PC-3 (cell line): Measurements from ENCODE around the gene TSFM. TPM values are rescaled to one million over a fixed set of nuclear protein-coding genes. Genes with fewer than 3 reads are reported as not detected.
A peak's percentile ranks its signal among the peaks of the same experiment; 100 is the strongest.

ENCODE experiments used
- ATAC-seq: fragments of 200-7000 bp; cut with Tn5 transposase; 2 replicates; pipeline ENCODE4 v1.9.1; 2020; ENCODE audit warnings: mild to moderate bottlenecking, moderate library complexity
- BruUV-seq: library from RNA; stranded (reverse); fragments of 400-500 nt; replicated peaks from 2 replicates; lab custom pipeline; 2021; lab: Mats Ljungman, UMichigan
- CTCF ChIA-PET: fragments of 300-600 bp; sonication (Branson Sonifier 250); formaldehyde crosslinking; loops from one replicate; lab custom pipeline; 2022; ENCODE audit warnings: antibody characterized with exemption; lab: Charles Lee
- POLR2A ChIA-PET: fragments of 300-600 bp; sonication (Branson Sonifier 250); formaldehyde crosslinking; loops from one replicate; lab custom pipeline; 2022; ENCODE audit warnings: antibody characterized with exemption; ENCODE audit not compliant: unreplicated experiment; lab: Charles Lee
- DNase-seq: peaks from one replicate; pipeline ENCODE4 v3.0.0-alpha.2; 2015
- H2AFZ ChIP-seq: fragments of 300-600 bp; sonication (generic); 2 replicates; pipeline ENCODE4 v1.6.0; 2016; ENCODE audit warnings: antibody characterized with exemption, low read length
- H3F3A ChIP-seq: fragments of 300-600 bp; sonication (generic); one replicate; pipeline ENCODE4 v1.6.0; 2017; ENCODE audit warnings: antibody characterized with exemption, low read length, control low read depth, mild to moderate bottlenecking; ENCODE audit not compliant: unreplicated experiment
- H3K27ac ChIP-seq: fragments of 300-600 bp; sonication (generic); 2 replicates; pipeline ENCODE4 v1.5.1; 2016; ENCODE audit warnings: mild to moderate bottlenecking, low read length
- H3K27me3 ChIP-seq: fragments of 300-600 bp; sonication (generic); 2 replicates; pipeline ENCODE4 v1.6.1; 2016; ENCODE audit warnings: low read length, mixed read lengths
- H3K36me3 ChIP-seq: fragments of 300-600 bp; sonication (generic); 2 replicates; pipeline ENCODE4 v1.6.1; 2016; ENCODE audit warnings: low read depth, mixed run types, low read length, mixed read lengths
- H3K4me1 ChIP-seq: fragments of 300-600 bp; sonication (generic); 2 replicates; pipeline ENCODE4 v1.5.1; 2016; ENCODE audit warnings: low read length; ENCODE audit not compliant: insufficient read depth
- H3K4me2 ChIP-seq: fragments of 300-600 bp; sonication (generic); 2 replicates; pipeline ENCODE4 v1.6.0; 2016; ENCODE audit warnings: low read length
- H3K4me3 ChIP-seq: fragments of 300-600 bp; sonication (generic); 2 replicates; pipeline ENCODE4 v1.5.1; 2016; ENCODE audit warnings: mild to moderate bottlenecking, low read length, mixed read lengths
- H3K79me2 ChIP-seq: fragments of 300-600 bp; sonication (generic); 2 replicates; pipeline ENCODE4 v1.6.1; 2017; ENCODE audit warnings: low read length, mixed read lengths
- H3K9ac ChIP-seq: fragments of 300-600 bp; sonication (generic); 2 replicates; pipeline ENCODE4 v1.6.0; 2016; ENCODE audit warnings: mild to moderate bottlenecking, low read length
- H3K9me2 ChIP-seq: fragments of 300-600 bp; sonication (generic); replicated peaks from 2 replicates; pipeline ENCODE4 v1.6.1; 2016; ENCODE audit warnings: mixed run types, low read length, mixed read lengths
- H3K9me3 ChIP-seq: fragments of 300-600 bp; sonication (generic); 2 replicates; pipeline ENCODE4 v1.6.1; 2016; ENCODE audit warnings: low read length, mixed read lengths
- H4K20me1 ChIP-seq: fragments of 300-600 bp; sonication (generic); 2 replicates; pipeline ENCODE4 v1.6.1; 2016; ENCODE audit warnings: low read length, mixed read lengths
- EZH2 ChIP-seq: fragments of 300-600 bp; sonication (generic); IDR thresholded peaks from one replicate; pipeline ENCODE4 v1.6.1; 2017; ENCODE audit warnings: antibody characterized with exemption, mild to moderate bottlenecking, low read length; ENCODE audit not compliant: unreplicated experiment
- EZH2phosphoT487 ChIP-seq: fragments of 300-600 bp; sonication (generic); IDR thresholded peaks from 2 replicates; pipeline ENCODE4 v1.6.1; 2018; ENCODE audit warnings: mild to moderate bottlenecking, antibody characterized with exemption, low read length, borderline replicate concordance
- intact Hi-C: fragments of 100-400 bp; cut with micrococcal nuclease; formaldehyde crosslinking; loops from 2 replicates; pipeline ENCODE4 v1.9.0; 2023
- total RNA-seq: library from RNA; depleted of rRNA; stranded (reverse); fragments of >200 nt; gene quantifications from 2 replicates; pipeline ENCODE4 v1.2.3, GENCODE V29; 2014
- TF ChIP-seq, protein P1 (sequence below): fragments of 300-600 bp; sonication (generic); conservative IDR thresholded peaks from 2 replicates; pipeline ENCODE4 v1.5.1; 2017; ENCODE audit warnings: antibody characterized with exemption, low read depth, mild to moderate bottlenecking, low read length

Gene TSFM
- total RNA-seq, 1 experiment from 2014 or later: 63.0 TPM

GRCh38 chr12:57836442-57837375, 54.1 kb downstream of the TSFM start:
- Histone ChIP-seq H3K79me2 (peaks cover 86% of the 10 kb centered on the region), H3K4me3 (no peak overlapping the region), H3K27ac (no peak overlapping the region), H3K9me3 (no peaks in the 10 kb centered on the region), H3K36me3 (no peaks in the 10 kb centered on the region), H3K9ac (no peak overlapping the region), H4K20me1 (peaks cover 48% of the 10 kb centered on the region; the same call in 1 of the 2 replicates), H3F3A (peaks cover 3% of the 10 kb centered on the region), H3K4me2 (no peak overlapping the region), H2AFZ (no peak overlapping the region), H3K9me2 (no peaks in the 10 kb centered on the region), H3K4me1 (peaks cover 17% of the 10 kb centered on the region; the same call in 1 of the 2 replicates), H3K27me3 (no peaks in the 10 kb centered on the region)
- BruUV-seq: no TSS peak
- ChIA-PET CTCF (interaction anchor here (0.9 kb wide), 1 partner anchor 57 kb away, joined by 3 read pairs; no protein-coding TSS in a partner anchor), POLR2A (no interaction called here)
- ATAC-seq (peak; percentile 31; the same call in 1 of the 2 replicates), DNase-seq (peak; percentile 25)
- TF ChIP-seq EZH2phosphoT487 (no peak), EZH2 (no peak)
- TF ChIP-seq, protein P1, sequence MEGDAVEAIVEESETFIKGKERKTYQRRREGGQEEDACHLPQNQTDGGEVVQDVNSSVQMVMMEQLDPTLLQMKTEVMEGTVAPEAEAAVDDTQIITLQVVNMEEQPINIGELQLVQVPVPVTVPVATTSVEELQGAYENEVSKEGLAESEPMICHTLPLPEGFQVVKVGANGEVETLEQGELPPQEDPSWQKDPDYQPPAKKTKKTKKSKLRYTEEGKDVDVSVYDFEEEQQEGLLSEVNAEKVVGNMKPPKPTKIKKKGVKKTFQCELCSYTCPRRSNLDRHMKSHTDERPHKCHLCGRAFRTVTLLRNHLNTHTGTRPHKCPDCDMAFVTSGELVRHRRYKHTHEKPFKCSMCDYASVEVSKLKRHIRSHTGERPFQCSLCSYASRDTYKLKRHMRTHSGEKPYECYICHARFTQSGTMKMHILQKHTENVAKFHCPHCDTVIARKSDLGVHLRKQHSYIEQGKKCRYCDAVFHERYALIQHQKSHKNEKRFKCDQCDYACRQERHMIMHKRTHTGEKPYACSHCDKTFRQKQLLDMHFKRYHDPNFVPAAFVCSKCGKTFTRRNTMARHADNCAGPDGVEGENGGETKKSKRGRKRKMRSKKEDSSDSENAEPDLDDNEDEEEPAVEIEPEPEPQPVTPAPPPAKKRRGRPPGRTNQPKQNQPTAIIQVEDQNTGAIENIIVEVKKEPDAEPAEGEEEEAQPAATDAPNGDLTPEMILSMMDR: no peak
- intact Hi-C loops: no loop called here

GRCh38 chr12:57837864-57838562, 55.4 kb downstream of the TSFM start:
- Histone ChIP-seq H3K9me3 (no peaks in the 10 kb centered on the region), H3F3A (no peaks in the 10 kb centered on the region), H3K27ac (no peak overlapping the region), H3K36me3 (no peaks in the 10 kb centered on the region), H3K79me2 (peaks cover 96% of the 10 kb centered on the region), H2AFZ (no peak overlapping the region), H3K4me2 (no peak overlapping the region), H4K20me1 (peaks cover 56% of the 10 kb centered on the region), H3K27me3 (no peaks in the 10 kb centered on the region), H3K4me3 (no peak overlapping the region), H3K9me2 (no peaks in the 10 kb centered on the region), H3K4me1 (peaks cover 17% of the 10 kb centered on the region; the same call in 1 of the 2 replicates), H3K9ac (no peak overlapping the region)
- intact Hi-C loops: no loop called here
- BruUV-seq: no TSS peak
- TF ChIP-seq EZH2 (no peak), EZH2phosphoT487 (no peak)
- TF ChIP-seq, protein P1: no peak
- ChIA-PET CTCF (no interaction called here), POLR2A (no interaction called here)
- peak; percentile 83 for ATAC-seq
- peak; percentile 38 for DNase-seq
